GM12878 (cell line): ENCODE results near the gene GUCA2B. TPM values are rescaled to one million over a fixed set of nuclear protein-coding genes. Genes with fewer than 3 reads are reported as not detected.

Source experiments
- ATAC-seq: fragments of 200-7000 bp; cut with Tn5 transposase; 3 replicates; pipeline ENCODE4 v1.9.1; 2020; ENCODE audit warnings: mild to moderate bottlenecking, moderate library complexity
- BruUV-seq: library from RNA; stranded (reverse); fragments of 400-500 nt; replicated peaks from 2 replicates; lab custom pipeline; 2021; lab: Mats Ljungman, UMichigan
- CTCF ChIA-PET: fragments of 300-600 bp; sonication (Branson Sonifier 250); formaldehyde crosslinking; extraction: SDS; loops from one replicate; lab custom pipeline; 2021; ENCODE audit warnings: inconsistent platforms; lab: Yijun Ruan, JAX
- POLR2A ChIA-PET: fragments of 350-600 bp; formaldehyde crosslinking; extraction: SDS; loops from one replicate; lab custom pipeline; 2021; ENCODE audit warnings: inconsistent platforms; lab: Charles Lee
- RAD21 ChIA-PET: fragments of 300-600 bp; sonication (Branson Sonifier 250); formaldehyde crosslinking; loops from one replicate; lab custom pipeline; 2023; ENCODE audit warnings: antibody characterized with exemption; ENCODE audit not compliant: unreplicated experiment; lab: Charles Lee
- SMC1A ChIA-PET: fragments of 300-600 bp; sonication (Branson Sonifier 250); formaldehyde crosslinking; loops from one replicate; lab custom pipeline; 2023; ENCODE audit not compliant: unreplicated experiment, uncharacterized antibody; lab: Charles Lee
- DNase-seq: peaks from one replicate; pipeline ENCODE4 v3.0.0-alpha.2; 2011; ENCODE audit warnings: low read depth, low spot score
- FAIRE-seq: peaks from 3 replicates; lab custom pipeline; 2011; peaks lifted over from hg19 to GRCh38; lab: Jason Lieb, UNC
- H2AFZ ChIP-seq: 2 replicates; pipeline ENCODE4 v1.6.0; 2011; ENCODE audit warnings: low read depth, low read length, control low read depth; ENCODE audit not compliant: control insufficient read depth
- H3K27ac ChIP-seq: 2 replicates; pipeline ENCODE4 v1.5.1; 2011; ENCODE audit warnings: control low read depth; ENCODE audit not compliant: control insufficient read depth, insufficient read depth
- H3K27me3 ChIP-seq, 2 experiments: replicated peaks in 1 of 2; 2 replicates each; pipeline versions ENCODE4 v1.6.0 to v1.6.1; 2011; ENCODE audit warnings: low read length in 1 of 2; ENCODE audit not compliant: control insufficient read depth in 2 of 2, insufficient read depth in 2 of 2
- H3K36me3 ChIP-seq, 2 experiments: 2 replicates each; pipeline ENCODE4 v1.5.1; 2011; ENCODE audit warnings: low read length in 1 of 2; ENCODE audit not compliant: control insufficient read depth in 2 of 2, insufficient read depth in 2 of 2
- H3K4me1 ChIP-seq: 2 replicates; pipeline ENCODE4 v1.6.1; 2011; ENCODE audit warnings: mild to moderate bottlenecking, low read length, moderate library complexity, mixed read lengths; ENCODE audit not compliant: control insufficient read depth, insufficient read depth
- H3K4me2 ChIP-seq: 2 replicates; pipeline ENCODE4 v1.6.0; 2011; ENCODE audit warnings: control low read depth; ENCODE audit not compliant: control insufficient read depth, insufficient read depth
- H3K4me3 ChIP-seq: fragments of 200-600 bp; sonication (generic); 2 replicates; pipeline ENCODE4 v1.5.1; 2016
- H3K79me2 ChIP-seq: 2 replicates; pipeline ENCODE4 v1.6.0; 2011; ENCODE audit warnings: low read length; ENCODE audit not compliant: control insufficient read depth, insufficient read depth
- H3K9ac ChIP-seq: 2 replicates; pipeline ENCODE4 v1.8.0; 2011; ENCODE audit warnings: low read length, control low read depth, mixed read lengths; ENCODE audit not compliant: control insufficient read depth, insufficient read depth
- H3K9me3 ChIP-seq: replicated peaks from 3 replicates; pipeline ENCODE4 v1.5.1; 2011; ENCODE audit warnings: mild to moderate bottlenecking, low read length; ENCODE audit not compliant: control insufficient read depth, insufficient read depth
- H4K20me1 ChIP-seq: 2 replicates; pipeline ENCODE4 v1.6.0; 2011; ENCODE audit not compliant: control insufficient read depth, insufficient read depth
- ASH2L ChIP-seq: fragments of 300-600, 200-600 bp; sonication (generic); IDR thresholded peaks from 2 replicates; pipeline ENCODE4 v1.6.1; 2017; ENCODE audit warnings: low read depth, mild to moderate bottlenecking, borderline replicate concordance
- CBX5 ChIP-seq: sonication (generic); IDR thresholded peaks from 2 replicates; pipeline ENCODE4 v1.6.1; 2016; ENCODE audit warnings: low read depth, moderate library complexity, mild to moderate bottlenecking, inconsistent platforms
- CEBPZ ChIP-seq: fragments of 150-350 bp; IDR thresholded peaks from 2 replicates; pipeline ENCODE4 v1.6.1; 2016; ENCODE audit warnings: low read depth, low read length
- CREB1 ChIP-seq: IDR thresholded peaks from 2 replicates; pipeline ENCODE4 v1.6.1; 2012; ENCODE audit warnings: low read depth, mild to moderate bottlenecking, inconsistent platforms
- E2F4 ChIP-seq: IDR thresholded peaks from 2 replicates; pipeline ENCODE4 v1.6.1; 2012; ENCODE audit warnings: low read depth, low read length, improper control_type of control experiment
- FOXM1 ChIP-seq: IDR thresholded peaks from 2 replicates; pipeline ENCODE4 v1.6.1; 2012; ENCODE audit warnings: low read depth, mild to moderate bottlenecking, inconsistent platforms, low read length, moderate library complexity
- HDAC2 ChIP-seq: fragments of 200-600 bp; sonication (generic); IDR thresholded peaks from 2 replicates; pipeline ENCODE4 v1.6.1; 2017
- HDGF ChIP-seq: fragments of 450-650 bp; IDR thresholded peaks from 2 replicates; pipeline ENCODE4 v1.6.1; 2016; ENCODE audit warnings: antibody characterized with exemption
- IKZF1 ChIP-seq: fragments of 450-650 bp; conservative IDR thresholded peaks from 2 replicates; pipeline ENCODE4 v1.6.1; 2017; ENCODE audit warnings: antibody characterized with exemption, mild to moderate bottlenecking
- MXI1 ChIP-seq: fragments of 150-350 bp; IDR thresholded peaks from 2 replicates; pipeline ENCODE4 v1.6.1; 2011; ENCODE audit warnings: low read depth, mild to moderate bottlenecking, inconsistent platforms, low read length, improper control_type of control experiment
- USF1 ChIP-seq: IDR thresholded peaks from 2 replicates; pipeline ENCODE4 v1.6.1; 2011; ENCODE audit warnings: borderline replicate concordance, low read depth, mild to moderate bottlenecking, moderate library complexity, mixed read lengths, low read length; ENCODE audit not compliant: insufficient read depth; ENCODE audit errors: extremely low read length
- ZBTB40 ChIP-seq: fragments of 450-650 bp; IDR thresholded peaks from 2 replicates; pipeline ENCODE4 v1.6.1; 2016; ENCODE audit warnings: mild to moderate bottlenecking, moderate library complexity, borderline replicate concordance
- in situ Hi-C: fragments of 300-500 bp; cut with MboI; formaldehyde crosslinking; loops from 9 replicates; pipeline ENCODE4 v1.14.3; 2018; ENCODE audit warnings: mixed read lengths
- intact Hi-C: fragments of 100-400 bp; cut with micrococcal nuclease; formaldehyde crosslinking; loops from one replicate; pipeline ENCODE4 v1.14.2; 2022; ENCODE audit not compliant: unreplicated experiment
- polyA plus RNA-seq, 11 experiments: library from polyadenylated mRNA; depleted of rRNA in 4 of 11; unstranded in 6 of 11; stranded (reverse) in 5 of 11; fragments of >200 nt; fragmentation: Nextera tagmentation in 4 of 11; fragmentation: Illumina TruSeq in 1 of 11; extraction: Ambion mirVana in 4 of 11; extraction: Trizol in 1 of 11; gene quantifications; 1 replicate in 1 of 11; 2 replicates in 10 of 11; pipeline versions ENCODE4 v1.2.1 to v1.2.3, GENCODE V29; 2011 to 2016; ENCODE audit warnings: inconsistent platforms in 2 of 11, missing spikeins in 2 of 11, low read depth in 1 of 11
- total RNA-seq, 4 experiments: library from RNA; depleted of rRNA in 3 of 4; stranded (reverse); fragments of >200 nt in 3 of 4; fragmentation: Illumina TruSeq in 1 of 4; extraction: Trizol in 1 of 4; gene quantifications; 2 replicates each; pipeline versions ENCODE4 v1.2.1 to v1.2.3, GENCODE V29; 2013 to 2021

GUCA2B gene
- total and polyA plus RNA-seq, 10 of the 15 experiments (the other 5 are each of a cell fraction or from before 2014, with no cell fraction given) = not detected

- BruUV-seq = no TSS peak
- in situ Hi-C loops = no loop called here
- Histone ChIP-seq H3K4me2 (no peak overlapping the region), H3K27me3 (no peaks in the 10 kb centered on the region; a peak in 1 of 4 replicates), H3K4me3 (no peak overlapping the region), H3K36me3 (no peaks in the 10 kb centered on the region), H2AFZ (no peak overlapping the region), H3K9ac (no peak overlapping the region), H3K4me1 (no peaks in the 10 kb centered on the region), H3K27ac (no peak overlapping the region), H3K79me2 (no peaks in the 10 kb centered on the region), H3K9me3 (no peaks in the 10 kb centered on the region), H4K20me1 (no peaks in the 10 kb centered on the region)
- ChIA-PET CTCF (no interaction called here), SMC1A (interaction anchor here (1.0 kb wide), 1 partner anchor 11 kb away, joined by 3 read pairs; no protein-coding TSS in a partner anchor), RAD21 (no interaction called here), POLR2A (no interaction called here)
- DNase-seq = no peak
- no peak for ATAC-seq
- no peak for FAIRE-seq
- intact Hi-C loops = no loop called here
- TF ChIP-seq HDAC2 (no peak), HDGF (no peak), E2F4 (no peak), CEBPZ (no peak), FOXM1 (no peak), ZBTB40 (no peak), CREB1 (no peak), IKZF1 (no peak), ASH2L (no peak), MXI1 (no peak), USF1 (no peak), CBX5 (no peak)
These were observed 16.7 kb upstream of the GUCA2B start for GRCh38 chr1:42136466-42136865.
